ENCODE data around the gene PTGDR2.

PTGDR2 gene

DNA sequence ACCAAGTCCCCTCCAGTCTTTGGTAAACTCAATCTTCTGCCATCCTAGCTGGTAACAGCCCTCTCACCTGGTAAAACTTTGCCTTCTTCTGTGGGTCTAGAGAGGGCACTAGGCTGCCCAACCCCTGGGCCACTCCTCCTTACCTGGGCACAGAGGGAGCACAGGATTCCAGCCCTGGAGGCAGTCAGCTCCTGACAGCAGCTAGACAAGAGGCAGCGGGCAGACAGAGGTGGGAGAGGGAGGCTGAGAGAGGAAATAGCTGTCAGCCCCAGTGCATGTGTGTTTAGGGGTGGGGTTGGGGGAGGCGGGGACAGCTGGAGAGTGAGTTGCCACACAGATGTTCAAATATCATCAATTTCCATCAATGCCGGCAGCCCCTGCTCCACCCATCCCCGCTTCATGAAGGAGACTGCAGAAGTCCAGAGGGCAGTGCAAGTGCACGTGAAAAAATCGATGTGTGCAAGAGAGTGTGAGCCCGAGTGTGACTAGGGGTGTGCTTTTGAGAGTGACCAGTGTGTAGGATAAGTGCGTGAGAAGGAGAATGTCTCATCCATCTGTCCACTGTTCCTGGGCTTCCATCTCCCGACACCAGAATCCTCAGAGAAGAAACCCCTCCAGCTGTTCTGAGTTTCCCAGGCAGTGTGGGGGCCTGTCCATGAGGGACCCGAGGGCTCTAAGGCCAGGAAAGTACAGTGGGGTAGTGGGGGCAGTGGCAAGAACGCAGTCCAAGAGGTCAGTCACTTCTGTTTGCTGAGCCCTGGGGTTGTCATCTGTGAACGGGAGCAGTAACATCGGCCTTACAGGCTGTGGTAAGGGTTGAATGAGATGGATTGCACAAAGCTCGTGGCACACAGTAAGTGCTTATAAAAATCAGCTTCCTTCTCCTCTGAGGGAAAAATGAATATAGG is at the start of gene PTGDR2:
Gene PTGDR2, minus strand, starts transcription at position 225 of the 908 bp plus-strand sequence. CDS start 2,228 bp downstream, outside the sequence.
- TF ChIP-seq, protein P1, sequence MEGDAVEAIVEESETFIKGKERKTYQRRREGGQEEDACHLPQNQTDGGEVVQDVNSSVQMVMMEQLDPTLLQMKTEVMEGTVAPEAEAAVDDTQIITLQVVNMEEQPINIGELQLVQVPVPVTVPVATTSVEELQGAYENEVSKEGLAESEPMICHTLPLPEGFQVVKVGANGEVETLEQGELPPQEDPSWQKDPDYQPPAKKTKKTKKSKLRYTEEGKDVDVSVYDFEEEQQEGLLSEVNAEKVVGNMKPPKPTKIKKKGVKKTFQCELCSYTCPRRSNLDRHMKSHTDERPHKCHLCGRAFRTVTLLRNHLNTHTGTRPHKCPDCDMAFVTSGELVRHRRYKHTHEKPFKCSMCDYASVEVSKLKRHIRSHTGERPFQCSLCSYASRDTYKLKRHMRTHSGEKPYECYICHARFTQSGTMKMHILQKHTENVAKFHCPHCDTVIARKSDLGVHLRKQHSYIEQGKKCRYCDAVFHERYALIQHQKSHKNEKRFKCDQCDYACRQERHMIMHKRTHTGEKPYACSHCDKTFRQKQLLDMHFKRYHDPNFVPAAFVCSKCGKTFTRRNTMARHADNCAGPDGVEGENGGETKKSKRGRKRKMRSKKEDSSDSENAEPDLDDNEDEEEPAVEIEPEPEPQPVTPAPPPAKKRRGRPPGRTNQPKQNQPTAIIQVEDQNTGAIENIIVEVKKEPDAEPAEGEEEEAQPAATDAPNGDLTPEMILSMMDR (IDR thresholded peaks at IDR 0.05; ENCODE audit: low read depth, low read length, missing control alignments) = no peak
- Histone ChIP-seq H3K4me3 (ENCODE audit: low read depth, low read length) (no peak within 1 kb of the TSS), H3K27me3 (replicated peaks) (no peaks in the 10 kb centered on the region), H3K27ac (no peak within 1 kb of the TSS), H3K36me3 (replicated peaks) (peaks cover 11% of the 10 kb centered on the region)
- DNase-seq = no peak
- in situ Hi-C loops (cut with HindIII; ENCODE audit: low pct_ligation_motif_present, low sequenced_read_pairs) = no loop called here

GRCh38 chr11:60905047-60905446 is 49.3 kb upstream of the PTGDR2 start:
- in situ Hi-C loops (cut with HindIII; ENCODE audit: low pct_ligation_motif_present, low sequenced_read_pairs) = loop anchor here (10.0 kb wide), 1 partner anchor 130 kb away; no protein-coding TSS in a partner anchor
- TF ChIP-seq, protein P1 (IDR thresholded peaks at IDR 0.05; ENCODE audit: low read depth, low read length, missing control alignments) = no peak
- Histone ChIP-seq H3K4me3 (ENCODE audit: low read depth, low read length) (peak overlapping the region; percentile 83), H3K36me3 (replicated peaks) (peaks cover 26% of the 10 kb centered on the region), H3K27ac (peak overlapping the region; percentile 83), H3K27me3 (replicated peaks) (no peaks in the 10 kb centered on the region)
- no peak for DNase-seq

- no peak overlapping the region for H3K27ac ChIP-seq
- H3K27me3 ChIP-seq (replicated peaks) = no peaks in the 10 kb centered on the region
- in situ Hi-C loops (cut with HindIII; ENCODE audit: low pct_ligation_motif_present, low sequenced_read_pairs) = loop anchor here (10.0 kb wide), 1 partner anchor 128 kb away; no protein-coding TSS in a partner anchor
- no peak for DNase-seq
- H3K36me3 ChIP-seq (replicated peaks) = peaks cover 46% of the 10 kb centered on the region
- no peak overlapping the region for H3K4me3 ChIP-seq (ENCODE audit: low read depth, low read length)
- TF ChIP-seq, protein P1 (IDR thresholded peaks at IDR 0.05; ENCODE audit: low read depth, low read length, missing control alignments) = no peak
These were observed 46.9 kb upstream of the PTGDR2 start for GRCh38 chr11:60902625-60903024.

DNA sequence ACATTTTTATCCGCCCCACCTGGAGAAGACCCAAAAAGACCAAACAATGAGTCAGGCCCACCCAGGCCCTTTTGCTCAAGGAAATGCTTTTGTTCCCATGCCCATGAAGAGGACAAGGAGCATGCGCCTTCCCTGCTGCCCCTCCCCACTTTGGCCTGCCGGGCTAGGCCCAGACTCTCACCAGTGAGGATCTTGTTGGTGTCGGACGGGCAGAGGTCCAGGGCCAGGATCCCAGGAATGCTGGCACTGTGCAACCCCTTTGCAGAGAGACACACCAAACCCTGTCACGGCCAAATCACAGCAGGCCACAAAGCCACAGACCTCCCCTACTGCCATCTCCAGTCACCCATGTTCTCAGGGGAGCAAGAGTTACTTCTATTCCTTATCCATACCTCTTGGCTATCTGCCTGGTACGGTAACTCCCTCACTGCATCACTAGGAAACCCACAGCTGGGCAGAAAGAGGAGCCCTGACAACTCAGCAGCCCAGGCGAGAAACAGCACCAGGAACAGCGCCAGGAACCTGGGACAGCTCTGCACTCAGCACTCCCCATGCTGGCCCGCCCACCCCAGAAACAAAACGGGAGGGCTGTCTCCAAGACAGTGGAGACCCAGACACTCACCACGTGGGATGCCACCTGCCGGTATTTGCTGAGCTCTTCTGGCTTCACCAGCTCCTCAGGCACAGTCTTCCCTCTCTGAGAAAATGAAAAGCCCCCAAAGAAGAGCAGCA is 45.1 kb upstream of the PTGDR2 start:
- DNase-seq = no peak
- H3K27ac ChIP-seq = no peak overlapping the region
- in situ Hi-C loops (cut with HindIII; ENCODE audit: low pct_ligation_motif_present, low sequenced_read_pairs) = loop anchor here (10.0 kb wide), 1 partner anchor 126 kb away; no protein-coding TSS in a partner anchor
- peaks cover 64% of the 10 kb centered on the region for H3K36me3 ChIP-seq (replicated peaks)
- H3K4me3 ChIP-seq (ENCODE audit: low read depth, low read length) = no peak overlapping the region
- no peaks in the 10 kb centered on the region for H3K27me3 ChIP-seq (replicated peaks)
- TF ChIP-seq, protein P1 (IDR thresholded peaks at IDR 0.05; ENCODE audit: low read depth, low read length, missing control alignments) = no peak

- no peak for DNase-seq
- in situ Hi-C loops (cut with HindIII; ENCODE audit: low pct_ligation_motif_present, low sequenced_read_pairs) = loop anchor here (10.0 kb wide), 1 partner anchor 125 kb away; no protein-coding TSS in a partner anchor
- Histone ChIP-seq H3K36me3 (replicated peaks) (peaks cover 68% of the 10 kb centered on the region), H3K27me3 (replicated peaks) (no peaks in the 10 kb centered on the region), H3K27ac (no peak overlapping the region), H3K4me3 (ENCODE audit: low read depth, low read length) (no peak overlapping the region)
- TF ChIP-seq, protein P1 (IDR thresholded peaks at IDR 0.05; ENCODE audit: low read depth, low read length, missing control alignments) = no peak
These were observed 44.2 kb upstream of the PTGDR2 start for GRCh38 chr11:60899977-60900376.

Measured in brain microvascular endothelial cell (primary cell).